Islet precursor cell (in vitro differentiated cells): ENCODE results near the gene FOXR1.
"Not testable (repeated sequence)": the region's sequence is repeated elsewhere in the genome, so short reads cannot be mapped to it uniquely, and the experiment has no call there.

Source experiments
- DNase-seq: peaks from one replicate; pipeline ENCODE4 v3.0.0-alpha.2; 2018

The FOXR1 gene

DNA sequence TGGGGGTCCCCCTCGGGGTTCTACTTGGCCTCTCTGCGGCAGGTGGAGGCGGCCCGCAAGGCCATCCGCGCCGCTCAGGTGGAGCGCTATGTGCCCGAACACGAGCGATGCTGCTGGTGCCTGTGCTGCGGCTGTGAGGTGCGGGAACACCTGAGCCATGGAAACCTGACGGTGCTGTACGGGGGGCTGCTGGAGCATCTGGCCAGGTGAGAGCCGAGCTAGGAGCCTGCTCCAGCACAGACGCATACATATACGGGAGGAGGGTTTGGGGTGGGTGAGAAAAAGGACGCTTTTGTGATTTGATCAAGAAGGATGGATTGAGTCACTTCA is 26.8 kb downstream of the FOXR1 start:
- DNase-seq = peak; percentile 60

DNA sequence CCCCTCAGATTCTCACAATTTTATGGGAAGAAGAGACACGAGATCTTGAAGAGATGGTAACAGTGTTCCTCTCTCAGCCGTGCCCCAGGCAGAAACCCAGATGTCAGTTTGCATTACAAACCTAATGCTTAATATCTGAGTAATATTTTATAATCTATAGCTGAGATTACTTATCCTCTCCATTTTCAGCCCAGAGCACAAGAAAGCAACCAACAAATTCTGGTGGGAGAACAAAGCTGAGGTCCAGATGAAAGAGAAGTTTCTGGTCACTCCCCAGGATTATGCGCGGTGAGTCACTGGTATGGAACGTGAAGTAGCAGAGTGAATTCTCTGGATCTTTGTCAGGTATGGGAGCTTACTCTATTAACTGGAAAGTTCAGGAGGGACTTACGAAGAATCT is 27.3 kb downstream of the FOXR1 start:
- DNase-seq = peak; percentile 90

DNA sequence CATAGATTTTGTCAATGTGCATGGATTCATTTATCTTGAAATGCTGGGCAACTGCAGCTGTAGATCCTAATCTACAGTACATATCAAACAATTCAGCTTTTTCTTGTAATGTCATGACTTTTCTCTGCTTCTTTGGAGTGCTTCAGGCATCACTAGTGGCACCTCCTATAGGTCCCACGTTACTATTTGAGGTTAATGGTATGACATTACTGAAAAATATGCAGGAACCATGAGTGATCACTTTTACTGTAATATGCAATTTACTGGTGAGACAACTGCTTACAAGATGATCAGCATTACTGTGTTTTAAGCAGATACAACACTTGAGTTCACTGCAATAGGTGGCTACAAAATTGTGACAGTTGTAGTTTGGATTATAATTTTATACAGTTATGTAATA is 29.3 kb downstream of the FOXR1 start:
- no peak for DNase-seq

DNA sequence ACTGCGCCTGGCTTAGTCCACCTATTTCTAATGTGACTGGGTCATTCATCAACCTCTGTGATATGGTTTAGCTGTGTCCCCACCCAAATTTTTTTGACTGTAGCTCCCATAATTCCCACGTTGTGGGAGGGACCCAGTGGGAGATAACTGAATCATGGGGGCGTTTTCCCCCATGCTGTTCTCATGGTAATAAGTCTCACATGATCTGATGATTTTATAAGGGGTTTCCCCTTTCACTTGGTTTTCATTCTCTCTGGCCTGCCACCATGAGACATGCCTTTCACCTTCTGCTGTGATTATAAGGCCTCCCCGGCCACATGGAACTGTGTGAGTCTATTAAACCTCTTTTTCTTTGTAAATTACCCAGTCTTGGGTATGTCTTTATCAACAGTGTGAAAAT is 35.1 kb downstream of the FOXR1 start:
- DNase-seq = no peak

DNA sequence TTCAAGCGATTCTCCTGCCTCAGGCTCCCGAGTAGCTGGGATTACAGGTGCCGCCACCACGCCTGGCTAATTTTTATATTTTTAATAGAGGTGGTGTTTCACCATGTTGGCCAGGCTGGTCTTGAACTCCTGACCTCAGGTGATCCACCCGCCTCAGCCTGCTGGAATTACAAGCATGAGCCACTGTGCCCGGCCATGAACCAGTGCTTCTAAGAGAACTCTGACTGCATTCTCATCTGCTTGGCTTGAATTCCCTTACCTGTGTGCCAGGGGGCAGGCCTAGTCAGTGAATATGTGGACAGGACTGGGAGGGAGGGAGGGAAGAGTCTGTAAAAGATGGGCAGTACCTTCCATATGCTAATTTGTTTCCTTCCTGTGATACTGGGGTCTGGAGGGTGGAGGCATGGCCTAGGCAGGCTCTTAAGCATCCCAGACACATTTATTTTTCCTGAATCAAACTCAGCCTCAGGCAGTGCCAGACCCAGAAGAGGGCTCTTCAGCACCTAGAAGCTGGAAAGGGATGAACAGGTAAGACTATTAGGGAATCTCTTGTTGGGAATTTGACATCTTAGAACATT is 40.0 kb downstream of the FOXR1 start:
- no peak for DNase-seq

DNA sequence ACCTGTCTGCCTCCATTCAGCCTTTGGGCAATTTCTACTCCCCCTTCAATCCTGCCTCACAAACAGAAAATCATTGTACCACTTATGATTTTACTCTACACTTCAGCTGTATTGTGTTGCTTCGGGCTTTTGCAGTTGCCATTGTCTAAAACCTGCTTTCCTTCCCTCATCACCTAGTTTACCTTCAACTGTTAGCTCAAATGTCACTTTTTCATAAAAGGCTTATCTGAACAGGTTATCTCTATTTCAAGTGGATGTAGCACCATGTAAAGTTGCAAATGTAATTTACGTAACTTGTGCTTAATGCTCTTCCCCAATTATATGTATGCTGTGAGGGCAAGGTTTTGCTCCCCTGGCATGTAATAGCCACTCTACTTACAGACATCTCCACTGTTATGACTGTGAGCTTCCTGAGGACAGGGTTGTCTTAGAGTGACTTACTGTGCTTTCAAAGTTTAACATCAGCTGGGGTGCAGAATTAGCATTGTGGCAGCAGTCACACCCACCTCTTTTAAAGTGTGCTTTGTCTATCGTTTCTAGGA is 41.1 kb downstream of the FOXR1 start:
- DNase-seq = no peak

DNA sequence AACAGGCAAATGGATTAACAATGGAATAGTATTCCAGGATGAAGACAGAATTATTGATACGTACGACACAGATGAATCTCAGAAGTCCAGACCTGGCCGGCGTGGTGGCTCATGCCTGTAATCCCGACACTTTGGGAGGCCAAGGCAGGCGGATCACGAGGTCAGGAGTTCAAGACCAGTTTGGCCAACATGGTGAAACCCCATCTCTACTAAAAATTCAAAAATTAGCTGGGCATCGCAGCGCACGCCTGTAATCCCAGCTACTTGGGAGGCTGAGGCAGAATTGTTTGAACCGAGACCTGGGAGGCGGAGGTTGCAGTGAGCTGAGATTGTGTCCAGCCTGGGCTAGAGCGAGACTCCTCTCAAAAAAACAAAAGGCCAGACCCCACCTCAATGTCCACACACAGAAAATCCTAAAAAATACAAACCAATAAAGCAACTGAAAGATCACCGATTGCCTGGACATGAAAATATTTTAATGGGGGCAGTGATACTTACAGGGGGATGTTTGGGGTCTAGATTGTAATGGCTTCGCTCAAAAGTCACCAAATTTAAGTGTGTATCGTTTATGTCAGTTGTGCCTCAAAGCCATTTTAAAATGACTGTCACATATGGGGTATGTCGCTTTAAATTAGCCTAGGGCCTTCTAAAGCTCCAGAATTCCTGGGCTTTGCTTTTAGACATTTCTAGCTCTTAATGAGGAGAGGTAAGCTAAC is 42.8 kb downstream of the FOXR1 start:
- no peak for DNase-seq

DNA sequence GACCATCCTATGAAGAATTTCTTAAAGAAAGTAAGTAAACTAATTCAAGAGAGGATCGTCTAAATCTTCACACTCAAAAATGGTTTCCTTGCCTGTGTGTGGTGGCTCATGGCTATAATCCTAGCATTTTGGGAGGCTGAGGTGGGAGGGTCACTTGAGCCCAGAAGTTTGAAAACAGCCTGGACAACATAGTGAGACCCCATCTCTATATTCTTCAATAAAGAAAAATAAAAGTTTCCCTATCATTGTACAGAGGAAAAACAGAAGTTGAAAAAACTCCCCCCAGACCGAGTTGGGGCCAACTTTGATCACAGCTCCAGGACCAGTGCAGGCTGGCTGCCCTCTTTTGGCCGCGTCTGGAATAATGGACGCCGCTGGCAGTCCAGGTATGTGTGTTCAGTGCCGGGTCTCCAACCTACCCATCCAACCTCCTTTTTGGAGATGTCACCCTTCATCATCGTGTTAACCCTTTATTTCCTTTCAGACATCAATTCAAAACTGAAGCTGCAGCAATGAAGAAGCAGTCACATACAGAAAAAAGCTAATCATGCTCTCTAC is 43.6 kb downstream of the FOXR1 start:
- no peak for DNase-seq

DNA sequence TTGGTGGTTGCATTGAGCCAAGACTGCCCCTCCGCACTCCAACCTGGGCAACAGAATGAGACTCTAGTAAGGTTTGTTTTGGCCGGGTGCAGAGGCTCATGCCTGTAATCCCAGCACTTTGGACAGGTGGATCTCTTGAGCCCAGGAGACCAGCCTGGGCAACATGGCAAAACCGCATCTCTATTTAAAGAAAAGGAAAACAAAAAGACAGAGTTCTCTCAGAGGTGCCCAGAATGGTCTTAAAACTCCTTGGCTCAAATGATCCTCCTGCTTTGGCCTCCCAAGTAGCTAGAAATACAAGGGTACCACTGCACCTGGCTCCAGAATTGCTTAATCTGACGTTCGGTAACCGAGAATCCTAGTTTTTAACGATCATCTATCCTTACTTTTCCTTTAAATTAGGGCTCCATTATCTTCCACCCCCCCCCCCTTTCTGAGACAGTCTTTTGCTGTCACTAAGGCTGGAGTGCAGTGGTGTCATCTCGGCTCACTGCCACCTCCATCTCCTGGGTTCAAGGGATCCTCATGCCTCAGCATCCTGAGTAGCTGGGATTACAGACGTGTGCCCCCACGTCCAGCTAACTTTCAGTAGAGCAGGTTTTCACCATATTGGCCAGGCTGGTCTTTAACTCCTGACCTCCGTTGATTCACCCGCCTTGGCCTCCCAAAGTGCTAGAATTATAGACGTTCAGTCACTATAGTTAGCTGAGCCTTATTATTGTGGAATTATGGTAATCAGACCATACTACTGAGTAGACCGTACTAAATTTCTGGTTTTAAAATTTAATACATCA is 44.9 kb downstream of the FOXR1 start:
- no peak for DNase-seq

DNA sequence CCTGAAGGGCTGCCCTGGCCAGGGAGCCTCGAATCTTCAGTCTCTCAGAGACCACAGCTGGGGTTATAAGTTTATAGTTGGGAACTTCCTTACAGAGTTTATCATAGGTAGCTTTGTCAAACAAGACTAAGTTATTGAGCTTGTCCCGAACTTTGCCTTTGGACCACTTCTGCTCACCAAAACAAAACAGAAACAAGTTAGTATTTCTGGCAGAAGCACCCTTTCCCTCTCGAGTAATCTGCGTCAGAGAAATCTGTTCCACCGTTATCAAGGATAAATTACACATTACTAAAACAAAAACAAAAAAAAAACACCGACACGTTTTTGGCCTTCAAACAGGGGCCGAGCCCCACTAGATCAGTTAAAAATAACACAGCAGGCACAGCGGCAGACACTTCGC is 45.8 kb downstream of the FOXR1 start:
- not testable (repeated sequence) for DNase-seq

DNA sequence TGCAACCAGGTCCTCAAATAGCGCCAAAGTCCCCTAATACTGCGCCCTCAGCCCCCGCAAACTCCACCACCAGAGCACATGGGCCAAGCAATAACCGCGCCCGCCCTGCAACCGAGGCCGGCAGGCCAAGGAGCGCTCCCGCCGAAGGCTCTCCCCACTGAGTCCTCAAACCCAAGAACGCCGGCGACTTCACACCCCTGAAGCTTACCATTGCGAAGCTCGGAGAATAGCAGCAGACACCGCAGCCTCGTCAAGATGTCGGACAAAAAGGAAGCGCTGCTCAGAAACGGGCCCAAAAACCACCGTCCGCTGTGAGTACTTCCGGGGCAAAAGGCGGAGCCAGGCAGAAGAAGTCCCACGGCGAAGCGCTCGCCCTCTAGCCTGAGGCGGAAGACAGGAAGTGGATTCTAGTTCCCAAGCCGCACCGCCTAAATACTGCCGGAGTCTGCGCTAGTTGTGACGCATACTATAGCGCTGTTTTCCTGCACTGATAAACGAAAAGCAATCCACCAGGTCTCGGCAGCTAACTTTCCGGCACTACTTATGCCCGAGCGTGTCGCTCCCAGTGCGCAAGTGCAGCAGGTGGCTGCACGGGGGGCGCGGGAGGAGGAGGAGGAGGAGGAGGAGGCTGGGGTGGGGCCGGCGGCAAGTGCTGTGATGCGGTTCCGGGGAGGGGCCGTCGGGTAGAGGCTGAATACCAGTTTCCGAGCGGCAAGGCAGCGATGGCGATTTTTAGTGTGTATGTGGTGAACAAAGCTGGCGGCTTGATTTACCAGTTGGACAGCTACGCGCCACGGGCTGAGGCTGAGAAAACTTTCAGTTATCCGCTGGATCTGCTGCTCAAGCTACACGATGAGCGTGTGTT is 46.7 kb downstream of the FOXR1 start, which contains the start of the genes RPS25 and TRAPPC4:
TSS of gene RPS25 (minus strand) at position 270 of the 865 bp plus-strand sequence. CDS start at position 211, 59 bp downstream.
TSS of gene TRAPPC4 (plus strand) at position 693 of the 865 bp plus-strand sequence. CDS start at position 723, 30 bp downstream.
- peak; percentile 98 for DNase-seq

DNA sequence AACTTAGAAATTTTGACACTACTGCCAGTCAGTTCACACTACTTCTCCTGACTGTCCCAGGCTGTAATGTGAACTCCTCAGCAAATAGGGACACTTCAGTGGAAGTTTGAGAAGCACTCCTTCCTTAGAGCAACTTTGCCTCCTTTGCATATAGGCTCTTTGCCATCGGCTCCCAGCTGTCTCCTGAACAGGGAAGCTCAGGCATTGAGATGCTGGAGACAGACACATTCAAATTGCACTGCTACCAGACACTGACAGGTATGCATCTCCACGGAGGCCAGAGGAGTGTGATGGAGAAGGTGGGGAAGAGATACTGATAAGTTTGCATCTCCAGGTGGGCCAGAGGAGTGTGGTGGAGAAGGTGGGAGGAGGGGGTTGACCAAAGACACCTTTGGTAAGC is 48.4 kb downstream of the FOXR1 start:
- no peak for DNase-seq

DNA sequence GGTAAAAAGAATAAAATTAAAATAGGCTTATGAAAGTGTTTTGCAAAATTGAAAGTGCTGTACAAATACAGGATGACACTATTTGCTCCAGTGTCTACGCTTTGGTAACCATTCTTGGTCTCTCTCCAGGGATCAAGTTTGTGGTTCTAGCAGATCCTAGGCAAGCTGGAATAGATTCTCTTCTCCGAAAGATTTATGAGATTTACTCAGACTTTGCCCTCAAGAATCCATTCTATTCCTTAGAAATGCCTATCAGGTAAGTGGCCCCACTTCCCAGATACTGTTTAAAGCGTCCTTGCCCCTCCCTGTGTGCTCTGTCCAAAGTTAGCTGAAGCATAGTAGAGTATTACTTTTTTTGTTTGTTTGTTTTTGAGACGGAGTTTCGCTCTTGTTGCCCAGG is 50.1 kb downstream of the FOXR1 start:
- DNase-seq = no peak

DNA sequence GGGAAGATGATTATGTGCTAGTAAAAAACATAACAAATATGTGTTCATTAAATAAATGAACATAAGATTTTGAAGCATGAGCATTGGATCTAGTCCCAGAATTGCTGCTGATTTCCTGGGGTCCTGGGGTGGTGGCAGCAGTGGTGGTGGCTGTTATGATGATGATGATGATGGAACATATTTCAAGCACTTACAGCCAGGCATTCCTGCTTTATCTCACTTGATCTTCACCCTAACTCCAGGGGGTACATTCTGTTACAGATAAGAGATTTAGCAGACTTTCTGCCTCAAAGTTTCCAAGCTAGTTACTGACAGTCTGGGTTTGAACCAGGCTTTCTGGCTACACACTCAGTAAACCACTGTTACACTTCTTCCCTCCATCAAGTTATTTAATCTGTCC is 52.2 kb downstream of the FOXR1 start:
- DNase-seq = no peak

DNA sequence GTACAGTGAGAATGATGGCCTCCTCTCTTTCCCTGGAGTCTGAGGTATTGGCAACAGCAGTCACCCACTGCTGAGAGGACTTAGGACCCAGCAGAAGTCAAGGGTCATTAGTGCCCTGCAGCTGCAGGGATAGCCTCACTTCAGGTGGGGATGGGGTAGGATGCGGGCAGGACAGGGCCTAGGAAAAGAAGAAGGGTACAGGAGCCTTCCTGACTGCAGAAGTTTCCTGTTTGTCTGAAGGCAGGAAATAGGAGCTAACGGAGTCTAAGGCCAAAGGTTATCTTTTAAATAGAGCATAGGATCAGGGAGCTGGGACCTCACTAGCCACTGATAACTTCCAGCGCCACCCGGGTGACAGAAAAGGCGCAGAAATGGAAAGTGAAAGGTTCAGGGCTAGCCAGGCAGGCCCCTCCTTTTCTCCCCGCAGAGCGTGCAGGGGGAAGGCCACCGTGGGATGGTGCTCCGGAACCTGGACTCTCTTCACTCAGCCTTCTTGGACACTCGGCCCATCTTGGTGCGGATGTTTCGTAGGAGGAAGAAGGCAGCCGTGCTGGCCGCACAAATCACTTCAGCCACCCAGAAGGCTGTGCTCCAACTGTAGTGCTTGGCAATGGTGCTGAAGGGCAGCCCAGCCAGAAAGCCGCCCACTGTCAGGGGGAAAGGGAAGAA is 53.0 kb downstream of the FOXR1 start:
- no peak for DNase-seq

DNA sequence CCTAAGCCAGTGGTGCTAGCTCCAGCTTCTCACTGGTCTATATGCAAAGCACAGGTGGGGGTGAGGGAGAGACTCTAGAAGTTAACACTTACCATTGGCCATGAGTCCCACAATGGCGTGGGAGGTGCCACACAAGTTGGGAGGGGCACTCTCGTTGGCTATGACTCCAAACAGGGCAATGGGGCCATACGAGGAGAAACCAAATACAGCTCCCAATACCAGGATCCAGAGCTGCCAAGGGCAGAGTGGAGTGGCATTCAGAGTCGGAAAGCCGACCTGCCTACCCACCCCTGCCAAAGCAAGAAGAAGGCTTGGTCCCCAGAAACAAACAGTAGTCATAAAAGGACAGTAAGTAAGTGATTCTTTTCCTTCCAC is 53.5 kb downstream of the FOXR1 start:
- no peak for DNase-seq

DNA sequence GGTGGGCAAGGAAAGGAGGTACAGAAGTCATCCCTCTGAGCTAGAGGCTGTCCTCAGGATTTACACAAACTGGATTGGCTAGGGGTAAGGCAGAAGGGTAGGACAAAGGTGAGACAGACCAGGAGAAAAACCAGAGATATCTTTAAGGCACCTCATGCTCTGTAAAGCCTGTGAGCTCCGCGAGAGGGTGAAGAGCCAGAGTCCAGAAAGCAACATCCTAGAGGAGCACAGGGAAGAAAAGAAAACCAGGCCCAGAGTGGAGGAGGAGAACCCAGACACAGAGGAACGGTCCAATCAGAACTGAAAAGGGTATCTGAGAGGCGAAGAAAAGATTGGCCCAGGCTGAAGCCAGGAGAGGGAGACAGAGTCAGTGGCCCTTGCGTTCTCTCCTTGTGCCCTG is 54.0 kb downstream of the FOXR1 start:
- no peak for DNase-seq

DNA sequence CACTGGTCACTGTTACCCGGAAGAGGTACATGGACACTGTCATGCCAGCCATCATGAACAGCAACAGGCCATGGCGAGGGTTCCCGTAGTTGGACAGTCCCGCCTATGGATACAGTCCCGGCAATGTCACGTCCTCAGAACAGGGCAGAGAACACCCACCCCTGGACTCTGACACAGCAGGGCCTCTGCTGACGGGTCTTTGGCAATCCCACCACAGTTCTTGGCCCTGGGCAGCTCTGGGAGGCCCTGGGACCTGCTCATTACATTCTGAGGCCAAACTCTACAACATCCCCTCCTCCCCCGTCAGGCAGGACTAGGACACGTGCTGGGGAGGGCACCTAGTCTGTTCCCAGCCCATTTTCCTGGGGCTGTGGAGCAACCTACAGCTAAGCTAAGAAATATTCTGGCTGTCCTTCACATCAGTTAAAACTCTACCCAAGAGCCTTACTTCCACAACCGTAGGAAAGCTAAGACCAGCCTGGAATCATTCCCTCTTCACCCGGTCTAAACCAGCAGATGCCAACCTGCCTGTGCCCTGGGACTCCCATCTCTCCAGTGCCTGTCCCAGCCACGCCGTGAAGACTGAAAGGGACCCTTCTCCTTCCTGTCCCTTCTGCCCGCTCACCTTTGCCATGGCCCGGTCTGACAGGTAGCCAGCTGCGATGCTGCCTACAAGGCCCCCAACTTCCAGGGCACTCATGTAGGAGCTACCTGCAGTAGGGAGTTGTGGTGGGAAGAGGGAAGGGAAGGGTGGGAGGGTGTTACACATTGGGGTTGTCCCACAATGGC is 54.6 kb downstream of the FOXR1 start:
- DNase-seq = no peak

DNA sequence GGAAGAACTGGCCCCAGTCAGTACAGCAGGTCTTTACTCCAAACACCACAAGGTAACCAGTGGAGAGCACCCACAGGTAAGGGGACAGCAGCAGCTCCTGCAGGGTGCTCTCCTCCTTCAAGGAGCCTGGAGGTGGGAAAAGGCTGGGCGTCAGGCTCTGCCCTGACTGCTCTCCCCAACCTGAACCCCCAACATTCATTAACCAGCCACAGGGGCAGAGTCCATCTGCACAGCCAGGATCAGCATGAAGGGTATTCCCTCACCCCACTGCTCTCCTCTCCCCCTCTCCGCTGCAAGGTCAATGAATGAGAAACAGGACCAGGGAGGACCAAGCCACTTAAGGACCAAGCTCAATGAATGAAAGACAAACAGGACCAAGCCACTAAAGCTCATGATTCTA is 55.4 kb downstream of the FOXR1 start:
- DNase-seq = no peak

DNA sequence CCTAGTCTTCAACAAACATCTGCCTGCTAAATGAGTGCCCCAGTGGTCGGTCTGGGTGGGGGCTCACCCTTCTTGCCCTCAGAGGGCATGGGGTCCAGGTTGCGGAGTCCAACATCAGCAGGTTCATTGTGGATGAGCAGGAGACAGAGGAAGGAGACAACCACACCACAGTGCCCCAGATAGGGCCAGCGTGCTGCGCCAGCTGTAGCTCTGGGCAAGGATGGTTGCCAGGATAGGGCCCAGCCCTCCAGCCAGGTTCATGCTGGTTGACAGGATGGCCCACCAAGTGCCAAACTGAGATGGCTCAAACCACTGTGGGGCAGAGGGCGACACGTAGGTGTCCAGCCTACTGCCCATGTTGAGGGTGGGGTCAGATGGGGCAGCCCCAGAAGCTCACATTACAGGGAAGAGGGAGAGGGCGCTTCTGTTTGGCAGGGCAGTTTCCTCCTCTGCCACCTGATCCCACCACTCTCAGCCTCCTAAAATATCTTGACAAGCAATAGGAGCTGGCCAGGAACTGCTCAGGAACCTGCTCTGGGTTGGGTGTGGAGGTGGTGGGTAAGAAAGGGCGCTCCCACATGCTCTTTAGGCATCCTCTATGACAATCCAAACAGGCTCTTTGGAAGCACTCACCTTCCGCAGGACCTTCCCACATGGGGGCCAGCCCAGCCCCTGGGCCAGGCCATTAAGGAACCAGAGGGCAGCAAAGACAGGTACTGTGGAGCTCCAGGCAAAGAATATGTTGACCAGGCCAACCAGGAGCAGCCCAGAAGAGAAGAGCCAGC is 56.2 kb downstream of the FOXR1 start:
- no peak for DNase-seq
